Measurements from ENCODE around the gene ARHGAP1.

Gene ARHGAP1

DNA sequence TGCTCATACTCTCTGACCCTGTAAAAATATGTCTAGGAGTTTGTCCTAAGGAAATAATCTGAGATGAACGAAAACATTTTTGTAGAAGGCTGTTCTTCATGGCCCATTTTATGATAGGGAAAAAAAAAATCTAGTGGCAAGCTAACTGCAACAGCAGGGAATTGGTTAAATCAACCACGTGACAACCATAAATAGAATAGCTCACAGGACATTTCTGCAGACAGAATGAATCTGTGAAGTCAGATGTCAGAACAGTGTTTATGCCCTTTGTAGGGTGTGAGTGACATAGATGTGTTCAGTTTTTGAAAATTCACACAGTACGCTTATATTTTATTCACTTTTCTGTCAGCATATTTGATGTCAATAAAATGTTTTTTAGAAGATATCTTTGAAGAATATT, 16.1 kb downstream of the ARHGAP1 start:
- TF ChIP-seq CREB1 (IDR thresholded peaks at IDR 0.05; ENCODE audit: low read depth) (no peak), TEAD4 (IDR thresholded peaks at IDR 0.05) (no peak), TCF12 (IDR thresholded peaks at IDR 0.05; ENCODE audit: low read depth) (no peak), CEBPB (IDR thresholded peaks at IDR 0.05) (no peak), RAD21 (IDR thresholded peaks at IDR 0.05; ENCODE audit: low read depth) (no peak), FOXM1 (IDR thresholded peaks at IDR 0.05; ENCODE audit: borderline replicate concordance, low read depth) (no peak), TAF1 (IDR thresholded peaks at IDR 0.05; ENCODE audit: low read depth) (no peak), EP300 (IDR thresholded peaks at IDR 0.05; ENCODE audit: borderline replicate concordance) (no peak), NFIC (IDR thresholded peaks at IDR 0.05) (no peak), EGR1 (IDR thresholded peaks at IDR 0.05) (no peak)
- TF ChIP-seq, protein P1, sequence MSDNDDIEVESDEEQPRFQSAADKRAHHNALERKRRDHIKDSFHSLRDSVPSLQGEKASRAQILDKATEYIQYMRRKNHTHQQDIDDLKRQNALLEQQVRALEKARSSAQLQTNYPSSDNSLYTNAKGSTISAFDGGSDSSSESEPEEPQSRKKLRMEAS (IDR thresholded peaks at IDR 0.05): no peak
- TF ChIP-seq, protein P2, sequence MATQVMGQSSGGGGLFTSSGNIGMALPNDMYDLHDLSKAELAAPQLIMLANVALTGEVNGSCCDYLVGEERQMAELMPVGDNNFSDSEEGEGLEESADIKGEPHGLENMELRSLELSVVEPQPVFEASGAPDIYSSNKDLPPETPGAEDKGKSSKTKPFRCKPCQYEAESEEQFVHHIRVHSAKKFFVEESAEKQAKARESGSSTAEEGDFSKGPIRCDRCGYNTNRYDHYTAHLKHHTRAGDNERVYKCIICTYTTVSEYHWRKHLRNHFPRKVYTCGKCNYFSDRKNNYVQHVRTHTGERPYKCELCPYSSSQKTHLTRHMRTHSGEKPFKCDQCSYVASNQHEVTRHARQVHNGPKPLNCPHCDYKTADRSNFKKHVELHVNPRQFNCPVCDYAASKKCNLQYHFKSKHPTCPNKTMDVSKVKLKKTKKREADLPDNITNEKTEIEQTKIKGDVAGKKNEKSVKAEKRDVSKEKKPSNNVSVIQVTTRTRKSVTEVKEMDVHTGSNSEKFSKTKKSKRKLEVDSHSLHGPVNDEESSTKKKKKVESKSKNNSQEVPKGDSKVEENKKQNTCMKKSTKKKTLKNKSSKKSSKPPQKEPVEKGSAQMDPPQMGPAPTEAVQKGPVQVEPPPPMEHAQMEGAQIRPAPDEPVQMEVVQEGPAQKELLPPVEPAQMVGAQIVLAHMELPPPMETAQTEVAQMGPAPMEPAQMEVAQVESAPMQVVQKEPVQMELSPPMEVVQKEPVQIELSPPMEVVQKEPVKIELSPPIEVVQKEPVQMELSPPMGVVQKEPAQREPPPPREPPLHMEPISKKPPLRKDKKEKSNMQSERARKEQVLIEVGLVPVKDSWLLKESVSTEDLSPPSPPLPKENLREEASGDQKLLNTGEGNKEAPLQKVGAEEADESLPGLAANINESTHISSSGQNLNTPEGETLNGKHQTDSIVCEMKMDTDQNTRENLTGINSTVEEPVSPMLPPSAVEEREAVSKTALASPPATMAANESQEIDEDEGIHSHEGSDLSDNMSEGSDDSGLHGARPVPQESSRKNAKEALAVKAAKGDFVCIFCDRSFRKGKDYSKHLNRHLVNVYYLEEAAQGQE (IDR thresholded peaks at IDR 0.05; ENCODE audit: low read depth): no peak

DNA sequence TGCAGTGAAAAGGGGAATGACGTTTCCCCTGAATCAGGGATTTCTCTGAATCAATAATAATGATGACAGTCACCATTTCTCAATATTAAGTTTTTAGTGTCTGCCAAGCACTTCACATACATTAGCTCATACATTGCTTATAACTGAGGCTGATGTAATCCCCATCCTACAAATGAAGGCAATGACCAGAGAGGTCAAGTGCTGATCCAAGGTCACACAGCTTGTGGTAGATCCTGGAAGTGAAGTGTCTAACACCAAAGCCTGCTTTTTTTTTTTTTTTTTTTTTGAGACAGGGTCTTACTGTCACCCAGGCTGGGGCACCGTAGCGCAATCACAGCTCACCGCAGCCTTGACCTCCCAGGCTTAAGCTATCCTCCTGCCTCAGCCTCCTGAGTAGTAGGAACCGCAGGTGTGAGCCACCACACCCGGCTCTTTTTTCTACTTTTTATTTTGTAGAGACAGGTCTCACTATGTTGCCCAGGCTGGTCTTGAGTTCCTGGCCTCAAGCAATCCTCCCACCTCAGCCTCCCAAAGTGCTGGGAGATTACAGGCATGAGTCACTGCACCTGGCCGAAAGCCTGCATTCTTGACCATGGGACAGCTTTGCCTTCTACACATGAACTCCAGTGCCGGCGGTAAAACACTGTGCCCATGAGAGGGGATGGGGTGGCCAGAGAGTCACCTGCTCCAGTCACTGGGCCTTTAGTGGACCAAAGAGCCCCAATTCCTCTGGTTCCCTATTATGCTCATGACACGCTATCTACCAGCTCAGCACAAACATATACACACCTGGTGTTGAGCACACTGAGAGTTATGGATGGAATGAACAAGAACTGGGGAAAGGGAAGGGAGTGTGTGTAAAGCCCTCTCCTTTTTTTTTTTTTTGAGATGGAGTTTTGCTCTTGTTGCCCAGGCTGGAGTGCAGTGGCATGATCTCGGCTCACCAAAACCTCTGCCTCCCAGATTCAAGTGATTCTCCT, 17.4 kb downstream of the ARHGAP1 start:
- TF ChIP-seq TEAD4 (IDR thresholded peaks at IDR 0.05): peak; percentile 8; the same call in 1 of the 2 replicates
- no peak for TF ChIP-seq FOXM1 (IDR thresholded peaks at IDR 0.05; ENCODE audit: borderline replicate concordance, low read depth)

DNA sequence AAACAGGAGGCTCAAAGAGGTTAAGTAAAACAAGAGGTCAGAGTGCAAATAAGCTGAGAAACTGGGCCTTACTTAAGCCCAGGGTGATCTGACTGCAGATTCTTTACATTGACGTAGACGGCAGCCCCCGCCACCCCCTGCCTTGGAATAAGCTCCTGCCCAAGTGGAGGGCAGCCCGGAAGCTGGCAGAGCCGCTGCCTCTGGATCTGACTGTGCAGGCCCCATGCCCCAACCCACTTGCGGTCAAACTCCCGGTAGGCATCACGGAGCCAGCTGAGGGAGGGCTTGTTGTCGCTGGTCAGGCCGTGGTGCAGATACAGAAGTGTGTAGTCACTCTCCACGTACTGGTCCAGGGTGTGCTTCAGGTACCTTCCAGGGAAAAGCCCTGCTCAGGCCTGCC, 18.6 kb downstream of the ARHGAP1 start:
- TF ChIP-seq TEAD4 (IDR thresholded peaks at IDR 0.05): no peak
- no peak for TF ChIP-seq CEBPB (IDR thresholded peaks at IDR 0.05)
- TF ChIP-seq FOXM1 (IDR thresholded peaks at IDR 0.05; ENCODE audit: borderline replicate concordance, low read depth): no peak
- no peak for TF ChIP-seq TCF12 (IDR thresholded peaks at IDR 0.05; ENCODE audit: low read depth)
- TF ChIP-seq, protein P3, sequence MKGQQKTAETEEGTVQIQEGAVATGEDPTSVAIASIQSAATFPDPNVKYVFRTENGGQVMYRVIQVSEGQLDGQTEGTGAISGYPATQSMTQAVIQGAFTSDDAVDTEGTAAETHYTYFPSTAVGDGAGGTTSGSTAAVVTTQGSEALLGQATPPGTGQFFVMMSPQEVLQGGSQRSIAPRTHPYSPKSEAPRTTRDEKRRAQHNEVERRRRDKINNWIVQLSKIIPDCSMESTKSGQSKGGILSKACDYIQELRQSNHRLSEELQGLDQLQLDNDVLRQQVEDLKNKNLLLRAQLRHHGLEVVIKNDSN (IDR thresholded peaks at IDR 0.05): no peak

DNA sequence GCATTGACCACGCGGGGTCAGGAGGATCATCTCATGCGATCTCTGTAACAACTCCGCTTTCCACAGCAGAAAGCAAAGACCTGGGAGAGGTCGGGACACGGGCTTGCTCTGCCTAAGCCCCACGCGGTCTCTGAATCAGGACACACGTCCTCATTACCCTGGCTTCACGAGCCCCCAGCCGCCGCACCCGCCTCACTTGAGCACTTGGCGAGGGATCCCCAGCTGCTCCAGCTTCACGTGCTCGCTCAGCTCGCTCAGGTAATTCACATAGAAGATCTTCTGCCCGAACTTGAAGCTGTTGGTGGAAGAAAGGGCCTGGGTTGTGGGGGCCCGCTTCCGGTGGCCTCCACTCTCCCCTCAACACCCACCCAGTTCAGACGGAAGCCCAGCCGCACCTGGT, 19.6 kb downstream of the ARHGAP1 start:
- TF ChIP-seq CEBPB (IDR thresholded peaks at IDR 0.05): no peak
- no peak for TF ChIP-seq TAF1 (IDR thresholded peaks at IDR 0.05; ENCODE audit: low read depth)
- TF ChIP-seq CREB1 (IDR thresholded peaks at IDR 0.05; ENCODE audit: low read depth): no peak
- no peak for TF ChIP-seq FOXM1 (IDR thresholded peaks at IDR 0.05; ENCODE audit: borderline replicate concordance, low read depth)
- TF ChIP-seq YY1 (IDR thresholded peaks at IDR 0.05; ENCODE audit: low read depth): no peak
- TF ChIP-seq, protein P1 (IDR thresholded peaks at IDR 0.05): no peak
- TF ChIP-seq TCF12 (IDR thresholded peaks at IDR 0.05; ENCODE audit: low read depth): no peak
- TF ChIP-seq ZBTB7A (IDR thresholded peaks at IDR 0.05; ENCODE audit: low read depth): no peak
- TF ChIP-seq, protein P3 (IDR thresholded peaks at IDR 0.05): no peak
- no peak for TF ChIP-seq EP300 (IDR thresholded peaks at IDR 0.05; ENCODE audit: borderline replicate concordance)
- TF ChIP-seq, protein P2 (IDR thresholded peaks at IDR 0.05; ENCODE audit: low read depth): no peak
- no peak for TF ChIP-seq EGR1 (IDR thresholded peaks at IDR 0.05)
- TF ChIP-seq TEAD4 (IDR thresholded peaks at IDR 0.05): no peak
- no peak for TF ChIP-seq NFIC (IDR thresholded peaks at IDR 0.05)
- TF ChIP-seq RAD21 (IDR thresholded peaks at IDR 0.05; ENCODE audit: low read depth): no peak

DNA sequence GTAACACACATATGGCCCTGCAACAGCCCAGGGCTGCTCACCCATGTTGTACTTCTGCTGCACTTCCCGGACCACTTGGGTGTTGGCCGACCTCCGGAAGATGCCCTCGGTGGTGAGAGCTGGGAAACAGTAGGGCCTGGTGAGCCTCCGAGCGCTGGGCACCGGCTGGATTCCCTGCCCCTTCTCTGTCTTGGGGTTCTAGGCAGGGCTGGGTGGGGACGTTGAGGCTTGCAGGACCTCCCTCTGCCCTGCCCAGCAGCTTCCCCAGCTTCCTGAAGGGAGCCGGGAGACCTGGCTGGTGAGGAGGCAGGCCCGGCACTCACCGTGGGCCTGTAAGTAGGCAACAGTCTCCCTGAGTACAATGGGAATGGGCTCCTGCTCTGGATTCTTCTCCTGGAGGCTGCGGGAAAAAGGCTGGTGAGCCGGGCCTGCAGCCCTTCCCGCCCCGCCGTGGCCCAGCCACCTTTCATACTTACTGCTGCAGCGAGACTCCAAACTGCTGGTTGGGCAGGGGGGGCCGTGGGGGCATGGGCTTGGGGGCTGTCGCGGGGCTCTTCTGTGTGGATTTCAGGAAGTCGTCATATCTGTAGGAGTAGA, 20.2 kb downstream of the ARHGAP1 start:
- TF ChIP-seq RAD21 (IDR thresholded peaks at IDR 0.05; ENCODE audit: low read depth) (no peak), EP300 (IDR thresholded peaks at IDR 0.05; ENCODE audit: borderline replicate concordance) (no peak), EGR1 (IDR thresholded peaks at IDR 0.05) (no peak), TAF1 (IDR thresholded peaks at IDR 0.05; ENCODE audit: low read depth) (no peak), TCF12 (IDR thresholded peaks at IDR 0.05; ENCODE audit: low read depth) (no peak), NFIC (IDR thresholded peaks at IDR 0.05) (no peak), CREB1 (IDR thresholded peaks at IDR 0.05; ENCODE audit: low read depth) (no peak), ZBTB7A (IDR thresholded peaks at IDR 0.05; ENCODE audit: low read depth) (no peak), CEBPB (IDR thresholded peaks at IDR 0.05) (no peak), FOXM1 (IDR thresholded peaks at IDR 0.05; ENCODE audit: borderline replicate concordance, low read depth) (no peak), TEAD4 (IDR thresholded peaks at IDR 0.05) (no peak), YY1 (IDR thresholded peaks at IDR 0.05; ENCODE audit: low read depth) (no peak)
- TF ChIP-seq, protein P3 (IDR thresholded peaks at IDR 0.05): no peak
- TF ChIP-seq, protein P2 (IDR thresholded peaks at IDR 0.05; ENCODE audit: low read depth): no peak
- TF ChIP-seq, protein P1 (IDR thresholded peaks at IDR 0.05): no peak
